Amniotic stem cell (primary cell): ENCODE data around the gene SLC26A1.

ENCODE experiments used
- DNase-seq: peaks from one replicate; lab custom pipeline; 2025; lab: John Stamatoyannopoulos, UW

SLC26A1 gene

GRCh38 chr4:965766-966134, 27.5 kb downstream of the SLC26A1 start:
- no peak for DNase-seq

- DNase-seq, result no peak
These were observed 28.0 kb downstream of the SLC26A1 start for GRCh38 chr4:965048-965765.

DNA sequence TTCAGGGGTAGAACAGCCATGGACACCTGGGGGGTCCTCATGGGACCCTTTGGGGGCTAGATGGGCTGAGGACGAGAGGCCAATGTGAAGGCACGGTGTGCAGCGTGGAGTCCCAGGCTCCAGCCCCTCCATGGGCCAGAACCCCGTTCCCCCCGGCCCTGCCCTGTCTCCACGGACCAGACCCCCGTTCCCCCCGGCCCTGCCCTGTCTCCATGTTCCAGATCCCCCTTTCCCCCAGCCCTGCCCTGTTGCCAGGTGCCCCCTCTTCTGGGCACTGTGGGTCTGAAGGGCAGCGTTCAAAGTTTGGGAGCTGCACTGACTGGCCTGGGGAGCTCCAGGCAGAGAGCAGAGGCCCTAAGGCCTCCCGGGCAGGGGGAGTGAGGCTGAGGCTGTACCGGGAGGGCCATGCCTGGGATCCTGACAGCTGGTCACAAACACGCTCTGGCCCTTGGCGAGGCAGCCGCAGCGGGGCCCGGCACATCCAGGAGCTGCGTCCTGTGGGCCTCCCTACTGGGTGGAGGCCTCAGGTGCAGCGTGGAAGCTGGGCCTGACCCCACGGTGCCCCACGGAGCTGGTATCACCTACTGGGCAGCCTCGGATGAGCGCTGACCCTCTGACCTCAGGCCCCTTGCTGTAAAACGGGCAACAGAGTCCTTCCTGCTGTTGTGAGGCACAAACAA, 28.7 kb downstream of the SLC26A1 start:
- no peak for DNase-seq

DNA sequence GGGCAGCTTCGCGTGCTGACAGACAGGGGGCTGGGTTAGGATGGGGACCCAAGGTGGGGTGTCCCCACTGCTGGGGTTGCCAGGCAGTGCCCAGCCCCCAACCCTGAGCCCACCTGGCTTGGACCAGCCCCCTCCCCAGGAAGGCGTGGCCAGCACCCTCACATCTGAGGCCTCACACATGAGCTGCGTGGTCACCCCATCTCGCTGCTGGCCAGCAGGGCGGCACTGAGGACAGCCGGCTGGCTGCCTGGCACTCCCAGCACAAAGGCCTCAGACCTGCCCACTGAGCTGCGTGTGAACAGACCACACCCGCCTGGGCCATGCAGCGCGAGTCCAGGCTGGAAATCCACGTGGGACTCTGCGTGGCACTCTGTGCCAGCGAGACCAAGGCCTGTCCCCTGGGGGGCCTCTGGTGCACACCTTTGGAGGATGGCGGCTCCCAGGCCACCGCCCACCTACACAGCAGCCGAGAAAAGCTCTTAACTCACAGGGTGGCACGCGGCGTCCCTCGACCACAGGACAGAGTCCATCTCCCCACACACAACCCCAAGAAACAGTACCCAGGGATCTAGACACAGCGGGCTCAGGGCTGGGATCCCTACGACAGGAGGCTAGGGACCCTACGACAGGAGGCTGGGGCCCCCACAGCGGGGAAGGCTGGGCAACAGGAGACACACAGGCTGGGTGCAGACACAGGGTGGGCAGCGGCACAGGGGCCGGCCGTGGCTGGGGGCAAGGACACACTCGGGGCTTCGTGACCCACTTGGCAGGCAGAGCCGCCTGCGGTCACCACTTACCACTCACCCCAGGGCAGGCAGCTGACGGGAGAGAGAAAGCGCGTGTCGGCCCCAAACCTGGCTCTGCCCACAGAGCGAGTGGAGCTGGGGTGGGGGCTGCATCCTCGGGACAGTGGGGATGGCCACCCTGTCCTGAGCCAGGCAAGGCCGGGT, 29.7 kb downstream of the SLC26A1 start:
- DNase-seq, result no peak

- DNase-seq, result no peak
These were observed 30.7 kb downstream of the SLC26A1 start for GRCh38 chr4:962231-963208.

- DNase-seq, result no peak
These were observed 31.6 kb downstream of the SLC26A1 start for GRCh38 chr4:961351-962230.

DNA sequence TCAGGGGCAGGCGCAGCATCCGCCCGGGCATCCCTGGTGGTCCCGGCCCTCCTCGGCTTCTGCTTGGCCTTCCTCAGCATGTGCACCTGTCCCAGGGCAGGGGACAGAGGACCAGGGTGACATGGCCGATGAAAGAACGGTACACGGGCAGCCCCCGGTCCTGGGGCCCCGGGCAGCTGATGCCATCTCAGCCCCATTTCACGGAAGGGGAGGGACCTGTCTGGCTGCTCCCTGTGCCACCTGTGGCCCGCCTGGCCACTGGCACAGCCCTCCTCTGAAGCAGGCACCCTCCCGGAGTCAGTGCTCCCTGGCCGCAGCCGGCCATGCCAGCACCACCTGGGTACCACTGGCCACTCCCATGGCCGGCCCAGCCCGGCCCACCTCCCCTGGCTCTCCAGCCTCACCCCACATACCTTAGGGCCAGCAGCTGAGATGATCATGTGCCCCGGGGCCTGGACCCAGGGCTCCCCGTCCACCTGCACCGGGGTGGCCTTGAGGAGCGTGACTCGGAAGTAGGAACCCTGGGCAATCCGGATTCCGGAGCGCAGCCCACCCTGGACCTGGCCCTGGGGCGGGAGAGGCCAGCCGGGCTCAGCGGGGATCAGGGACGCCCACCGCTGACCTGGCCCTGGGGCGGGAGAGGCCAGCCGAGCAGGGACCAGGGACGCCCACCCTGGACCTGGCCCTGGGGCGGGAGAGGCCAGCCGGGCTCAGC, 32.4 kb downstream of the SLC26A1 start:
- no peak for DNase-seq

GRCh38 chr4:960140-960635, 33.0 kb downstream of the SLC26A1 start:
- no peak for DNase-seq

- no peak for DNase-seq
These were observed 33.7 kb downstream of the SLC26A1 start for GRCh38 chr4:959338-960139.

DNA sequence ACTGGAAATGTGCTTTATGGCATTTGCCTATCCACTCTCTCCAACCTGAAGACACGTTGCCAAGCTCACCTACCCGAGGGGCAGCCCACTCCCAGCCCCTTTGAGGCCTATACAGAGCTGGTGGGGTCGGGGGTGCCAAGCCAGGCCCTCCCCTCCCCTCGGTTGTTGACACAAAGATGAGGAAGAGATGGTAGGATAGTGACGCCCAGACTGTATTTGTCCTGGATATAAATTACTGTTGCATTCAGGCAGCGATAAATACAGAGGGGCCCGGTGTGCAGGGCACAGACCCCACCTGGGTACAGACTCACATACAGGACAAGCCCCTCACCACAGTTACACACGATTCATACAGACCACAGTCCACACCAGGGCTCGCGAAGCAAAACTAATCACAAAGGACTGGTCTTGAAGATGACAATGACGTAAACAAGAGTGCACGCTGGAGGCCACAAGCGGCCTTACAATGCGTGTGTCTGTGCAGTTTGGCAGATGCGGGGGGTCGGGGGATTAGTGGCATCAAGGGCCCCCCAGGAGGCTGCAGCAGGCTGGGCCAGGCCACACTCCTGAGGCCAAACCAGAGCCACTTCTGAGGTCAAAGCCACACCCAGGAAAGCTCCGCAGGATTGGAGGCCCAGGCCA, 34.4 kb downstream of the SLC26A1 start:
- no peak for DNase-seq

GRCh38 chr4:958314-958665, 34.9 kb downstream of the SLC26A1 start:
- no peak for DNase-seq

- DNase-seq, result no peak
These were observed 35.5 kb downstream of the SLC26A1 start for GRCh38 chr4:957581-958313.

- DNase-seq, result no peak
These were observed 36.0 kb downstream of the SLC26A1 start for GRCh38 chr4:957231-957580.

DNA sequence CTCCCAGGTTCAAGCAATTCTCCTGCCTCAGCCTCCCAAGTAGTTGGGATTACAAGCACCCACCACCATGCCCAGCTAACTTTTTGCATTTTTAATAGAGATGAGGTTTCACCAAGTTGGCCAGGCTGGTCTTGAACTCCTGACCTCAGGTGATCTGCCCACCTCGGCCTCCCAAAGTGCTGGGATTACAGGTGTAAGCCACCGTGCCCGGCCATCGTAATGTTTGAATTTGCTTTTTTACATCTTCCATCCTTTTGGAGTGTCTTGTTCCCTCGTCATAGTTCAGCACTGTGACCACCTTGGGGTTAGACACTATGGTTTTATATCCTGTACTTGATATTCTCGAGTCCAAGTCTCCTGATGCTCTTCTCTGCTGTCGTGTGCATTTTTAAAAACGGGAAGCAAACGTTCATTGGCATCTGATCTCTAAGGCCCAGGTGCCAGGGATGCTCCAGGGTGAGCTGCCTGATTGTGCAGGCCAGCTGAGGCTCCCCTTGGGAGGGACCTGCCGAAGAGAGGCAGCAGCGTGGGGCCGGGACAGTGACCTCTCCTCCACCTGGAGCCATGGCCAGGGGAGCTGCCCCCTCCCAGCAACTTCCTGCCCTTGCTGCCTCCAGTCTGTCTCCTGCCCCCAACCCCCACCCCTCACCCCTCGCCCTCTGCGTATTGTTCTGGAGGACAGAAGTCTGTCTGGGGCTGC, 36.5 kb downstream of the SLC26A1 start:
- DNase-seq, result no peak

GRCh38 chr4:955931-956381, 37.2 kb downstream of the SLC26A1 start:
- no peak for DNase-seq

- DNase-seq, result no peak
These were observed 37.9 kb downstream of the SLC26A1 start for GRCh38 chr4:955161-955921.
